Ishikawa (cell line): ENCODE data around the gene ADARB1.

Experiments
- CEBPB ChIP-seq: IDR thresholded peaks from 2 replicates; pipeline ENCODE4 v1.6.1; 2012
- CREB1 ChIP-seq: IDR thresholded peaks from 2 replicates; pipeline ENCODE4 v1.6.1; 2012; ENCODE audit warnings: low read depth
- EGR1 ChIP-seq: IDR thresholded peaks from 2 replicates; pipeline ENCODE4 v1.6.1; 2012
- EP300 ChIP-seq: IDR thresholded peaks from 2 replicates; pipeline ENCODE4 v1.6.1; 2012; ENCODE audit warnings: borderline replicate concordance
- FOXM1 ChIP-seq: IDR thresholded peaks from 2 replicates; pipeline ENCODE4 v1.6.1; 2012; ENCODE audit warnings: low read depth, borderline replicate concordance
- MAX ChIP-seq: IDR thresholded peaks from 2 replicates; pipeline ENCODE4 v1.6.1; 2012
- NFIC ChIP-seq: IDR thresholded peaks from 2 replicates; pipeline ENCODE4 v1.6.1; 2012
- RAD21 ChIP-seq: IDR thresholded peaks from 2 replicates; pipeline ENCODE4 v1.6.1; 2012; ENCODE audit warnings: low read depth
- REST ChIP-seq: IDR thresholded peaks from 2 replicates; pipeline ENCODE4 v1.6.1; 2012; ENCODE audit warnings: low read depth, mild to moderate bottlenecking
- TAF1 ChIP-seq: IDR thresholded peaks from 2 replicates; pipeline ENCODE4 v1.6.1; 2012; ENCODE audit warnings: low read depth, mild to moderate bottlenecking
- TCF12 ChIP-seq: IDR thresholded peaks from 2 replicates; pipeline ENCODE4 v1.6.1; 2012; ENCODE audit warnings: low read depth
- TEAD4 ChIP-seq: IDR thresholded peaks from 2 replicates; pipeline ENCODE4 v1.6.1; 2012
- USF1 ChIP-seq: IDR thresholded peaks from 2 replicates; pipeline ENCODE4 v1.6.1; 2012
- YY1 ChIP-seq: IDR thresholded peaks from 2 replicates; pipeline ENCODE4 v1.6.1; 2012; ENCODE audit warnings: low read depth
- ZBTB7A ChIP-seq: IDR thresholded peaks from 2 replicates; pipeline ENCODE4 v1.6.1; 2012; ENCODE audit warnings: low read depth

ADARB1 gene

GRCh38 chr21:45117314-45117713 lies 42.9 kb downstream of the ADARB1 start:
- TF ChIP-seq RAD21 (no peak), EGR1 (no peak), MAX (no peak), TCF12 (no peak), CREB1 (no peak), EP300 (no peak), TAF1 (no peak), FOXM1 (no peak)

GRCh38 chr21:45118099-45118498 lies 43.7 kb downstream of the ADARB1 start:
- TF ChIP-seq CREB1 (no peak), REST (no peak), TAF1 (no peak), NFIC (no peak), MAX (no peak), EP300 (no peak), FOXM1 (no peak), RAD21 (no peak), USF1 (no peak), YY1 (no peak), CEBPB (no peak), ZBTB7A (no peak), EGR1 (no peak), TCF12 (no peak), TEAD4 (no peak)

- TF ChIP-seq ZBTB7A = no peak
- TF ChIP-seq TCF12 = no peak
- TF ChIP-seq RAD21 = no peak
- no peak for TF ChIP-seq MAX
- TF ChIP-seq YY1 = no peak
- no peak for TF ChIP-seq USF1
- TF ChIP-seq TAF1 = no peak
- no peak for TF ChIP-seq REST
Observed at GRCh38 chr21:45119812-45120211, 45.4 kb downstream of the ADARB1 start.

GRCh38 chr21:45120975-45121374 lies 46.6 kb downstream of the ADARB1 start:
- TF ChIP-seq CEBPB = no peak
- TF ChIP-seq MAX = no peak
- no peak for TF ChIP-seq EGR1
- no peak for TF ChIP-seq EP300
- no peak for TF ChIP-seq CREB1
- no peak for TF ChIP-seq TEAD4
- TF ChIP-seq TCF12 = no peak
- no peak for TF ChIP-seq NFIC
- TF ChIP-seq USF1 = no peak
- TF ChIP-seq ZBTB7A = no peak
- TF ChIP-seq TAF1 = no peak
- TF ChIP-seq RAD21 = no peak
- TF ChIP-seq YY1 = no peak
- TF ChIP-seq FOXM1 = no peak

GRCh38 chr21:45122030-45122429 lies 47.6 kb downstream of the ADARB1 start:
- TF ChIP-seq TCF12 = no peak
- no peak for TF ChIP-seq RAD21
